22Rv1 (cell line): ENCODE measurements around the gene MFAP4.

Experiments used
- ZFX ChIP-seq: fragments of 450-650 bp; IDR thresholded peaks from 2 replicates; pipeline ENCODE4 v1.6.1; 2017; ENCODE audit warnings: antibody characterized with exemption, borderline replicate concordance
- TF ChIP-seq, protein P1 (sequence below): fragments of 450-650 bp; IDR thresholded peaks from 2 replicates; pipeline ENCODE4 v1.5.1; 2017; ENCODE audit warnings: mild to moderate bottlenecking

DNA sequence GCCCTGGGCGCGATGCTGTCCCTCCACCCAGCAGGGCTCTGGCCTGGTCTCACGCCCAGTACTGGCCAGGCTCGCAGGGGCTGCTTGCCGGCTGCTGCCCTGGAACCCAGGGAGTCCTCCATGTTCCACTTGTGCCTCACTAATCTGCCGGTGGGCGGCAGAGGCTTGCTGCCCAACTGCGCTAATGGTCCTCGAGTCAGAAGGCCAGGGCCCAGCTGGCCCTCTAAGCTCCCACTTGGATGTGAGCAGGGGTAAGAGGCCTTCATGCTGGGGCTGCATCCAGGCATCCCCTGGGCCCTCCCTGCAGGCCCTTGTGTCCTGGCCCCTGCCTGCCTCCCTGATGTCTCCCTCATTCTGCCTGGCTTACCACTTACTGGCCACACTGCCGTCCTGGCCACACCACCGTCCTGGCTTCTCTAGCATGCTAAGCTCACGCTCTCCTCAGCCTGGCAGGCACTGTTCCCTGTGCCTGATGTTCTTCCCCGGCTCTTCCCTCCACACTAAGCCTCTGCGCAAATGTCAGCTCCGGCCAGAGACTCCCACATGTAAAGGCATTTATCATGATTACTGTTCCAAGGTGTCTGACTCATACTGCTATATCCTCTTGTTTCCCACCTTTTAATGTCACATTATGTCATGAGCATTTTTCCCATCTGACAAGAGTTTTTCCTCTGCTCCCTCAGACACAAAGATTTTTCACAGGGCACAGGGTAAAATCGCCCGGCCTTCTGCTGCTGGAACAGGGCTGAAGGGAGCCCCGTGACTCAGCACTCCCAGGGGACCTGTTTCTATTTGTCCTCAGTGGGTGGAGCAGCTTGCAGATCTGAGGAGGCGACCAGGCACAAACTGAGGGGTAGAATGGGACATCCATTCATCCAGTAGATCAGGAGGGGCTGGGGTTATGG, 40.4 kb downstream of the MFAP4 start:
- TF ChIP-seq, protein P1, sequence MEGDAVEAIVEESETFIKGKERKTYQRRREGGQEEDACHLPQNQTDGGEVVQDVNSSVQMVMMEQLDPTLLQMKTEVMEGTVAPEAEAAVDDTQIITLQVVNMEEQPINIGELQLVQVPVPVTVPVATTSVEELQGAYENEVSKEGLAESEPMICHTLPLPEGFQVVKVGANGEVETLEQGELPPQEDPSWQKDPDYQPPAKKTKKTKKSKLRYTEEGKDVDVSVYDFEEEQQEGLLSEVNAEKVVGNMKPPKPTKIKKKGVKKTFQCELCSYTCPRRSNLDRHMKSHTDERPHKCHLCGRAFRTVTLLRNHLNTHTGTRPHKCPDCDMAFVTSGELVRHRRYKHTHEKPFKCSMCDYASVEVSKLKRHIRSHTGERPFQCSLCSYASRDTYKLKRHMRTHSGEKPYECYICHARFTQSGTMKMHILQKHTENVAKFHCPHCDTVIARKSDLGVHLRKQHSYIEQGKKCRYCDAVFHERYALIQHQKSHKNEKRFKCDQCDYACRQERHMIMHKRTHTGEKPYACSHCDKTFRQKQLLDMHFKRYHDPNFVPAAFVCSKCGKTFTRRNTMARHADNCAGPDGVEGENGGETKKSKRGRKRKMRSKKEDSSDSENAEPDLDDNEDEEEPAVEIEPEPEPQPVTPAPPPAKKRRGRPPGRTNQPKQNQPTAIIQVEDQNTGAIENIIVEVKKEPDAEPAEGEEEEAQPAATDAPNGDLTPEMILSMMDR: no peak
- no peak for TF ChIP-seq ZFX
